ENCODE measurements around the gene KLF13. TPM values are rescaled to one million over a fixed set of nuclear protein-coding genes. Genes with fewer than 3 reads are reported as not detected.

KLF13 gene
- polyA plus RNA-seq, 1 experiment = 11.5 TPM

DNA sequence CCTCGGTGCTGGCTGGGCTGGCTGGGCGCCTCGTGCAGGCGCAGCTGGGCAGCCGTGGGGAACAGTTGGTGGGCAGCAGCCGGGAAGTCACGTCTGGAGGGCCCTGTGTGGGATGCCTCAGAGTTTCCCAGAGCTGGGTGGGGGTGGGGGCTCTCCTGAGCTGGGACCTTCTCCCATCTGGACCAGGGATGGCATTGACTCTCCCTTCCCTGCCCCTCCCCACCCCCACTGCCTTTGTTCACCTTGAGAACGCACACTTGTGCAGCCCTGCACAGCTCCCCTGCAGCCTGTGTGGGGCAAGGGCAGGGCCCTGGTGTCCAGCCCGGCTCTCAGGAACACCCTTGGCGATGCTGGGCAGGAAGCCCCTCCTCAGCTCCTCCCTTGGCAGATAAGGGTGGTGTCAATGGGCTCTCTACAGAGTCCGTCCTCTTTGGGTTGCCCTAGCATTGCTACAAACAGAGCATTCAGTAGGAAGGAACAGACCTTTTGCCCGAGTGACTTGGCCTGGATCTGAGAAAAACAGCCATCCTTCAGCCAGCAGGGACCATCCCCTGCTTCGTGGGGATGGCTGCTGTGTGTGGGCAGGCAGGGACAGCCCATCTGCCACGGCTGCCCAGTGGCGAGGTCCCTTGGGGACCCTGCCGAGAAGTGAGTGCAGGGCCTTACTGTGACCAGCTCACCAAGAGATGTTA is 25.5 kb upstream of the KLF13 start:
- TF ChIP-seq, protein P1, sequence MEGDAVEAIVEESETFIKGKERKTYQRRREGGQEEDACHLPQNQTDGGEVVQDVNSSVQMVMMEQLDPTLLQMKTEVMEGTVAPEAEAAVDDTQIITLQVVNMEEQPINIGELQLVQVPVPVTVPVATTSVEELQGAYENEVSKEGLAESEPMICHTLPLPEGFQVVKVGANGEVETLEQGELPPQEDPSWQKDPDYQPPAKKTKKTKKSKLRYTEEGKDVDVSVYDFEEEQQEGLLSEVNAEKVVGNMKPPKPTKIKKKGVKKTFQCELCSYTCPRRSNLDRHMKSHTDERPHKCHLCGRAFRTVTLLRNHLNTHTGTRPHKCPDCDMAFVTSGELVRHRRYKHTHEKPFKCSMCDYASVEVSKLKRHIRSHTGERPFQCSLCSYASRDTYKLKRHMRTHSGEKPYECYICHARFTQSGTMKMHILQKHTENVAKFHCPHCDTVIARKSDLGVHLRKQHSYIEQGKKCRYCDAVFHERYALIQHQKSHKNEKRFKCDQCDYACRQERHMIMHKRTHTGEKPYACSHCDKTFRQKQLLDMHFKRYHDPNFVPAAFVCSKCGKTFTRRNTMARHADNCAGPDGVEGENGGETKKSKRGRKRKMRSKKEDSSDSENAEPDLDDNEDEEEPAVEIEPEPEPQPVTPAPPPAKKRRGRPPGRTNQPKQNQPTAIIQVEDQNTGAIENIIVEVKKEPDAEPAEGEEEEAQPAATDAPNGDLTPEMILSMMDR (IDR thresholded peaks at IDR 0.05; ENCODE audit: insufficient read depth, low read depth, low read length) = no peak
- POLR2A ChIA-PET = no interaction called here
- H3K36me3 ChIP-seq (ENCODE audit: control insufficient read depth, insufficient read depth, low read length) = no peaks in the 10 kb centered on the region
- CTCF ChIA-PET = no interaction called here
- H3K4me3 ChIP-seq (ENCODE audit: low read depth, low read length) = no peak overlapping the region
- peaks cover 9% of the 10 kb centered on the region for H3K27me3 ChIP-seq (ENCODE audit: control insufficient read depth, insufficient read depth, low read length)
- DNase-seq (ENCODE audit: low read depth) = no peak

DNA sequence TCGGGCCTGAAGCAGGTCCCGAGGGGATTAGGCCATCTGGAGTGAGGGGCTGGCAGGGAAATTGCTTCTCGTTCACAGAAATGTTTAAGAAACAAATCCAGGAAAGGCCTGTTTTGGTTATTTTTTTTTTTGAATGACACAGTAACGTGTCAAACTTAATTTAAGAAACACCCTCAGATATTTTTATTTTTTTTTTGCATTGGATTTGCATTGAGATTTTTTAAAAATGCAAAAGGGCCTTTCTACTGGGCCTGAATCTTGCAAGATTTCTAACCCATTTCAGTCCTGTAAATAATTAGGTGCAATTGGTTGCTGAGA is 25.0 kb upstream of the KLF13 start:
- ChIA-PET POLR2A (no interaction called here), CTCF (no interaction called here)
- no peak for DNase-seq (ENCODE audit: low read depth)
- Histone ChIP-seq H3K27me3 (ENCODE audit: control insufficient read depth, insufficient read depth, low read length) (peaks cover 8% of the 10 kb centered on the region), H3K36me3 (ENCODE audit: control insufficient read depth, insufficient read depth, low read length) (no peaks in the 10 kb centered on the region), H3K4me3 (ENCODE audit: low read depth, low read length) (no peak overlapping the region)
- TF ChIP-seq, protein P1 (IDR thresholded peaks at IDR 0.05; ENCODE audit: insufficient read depth, low read depth, low read length) = no peak

DNA sequence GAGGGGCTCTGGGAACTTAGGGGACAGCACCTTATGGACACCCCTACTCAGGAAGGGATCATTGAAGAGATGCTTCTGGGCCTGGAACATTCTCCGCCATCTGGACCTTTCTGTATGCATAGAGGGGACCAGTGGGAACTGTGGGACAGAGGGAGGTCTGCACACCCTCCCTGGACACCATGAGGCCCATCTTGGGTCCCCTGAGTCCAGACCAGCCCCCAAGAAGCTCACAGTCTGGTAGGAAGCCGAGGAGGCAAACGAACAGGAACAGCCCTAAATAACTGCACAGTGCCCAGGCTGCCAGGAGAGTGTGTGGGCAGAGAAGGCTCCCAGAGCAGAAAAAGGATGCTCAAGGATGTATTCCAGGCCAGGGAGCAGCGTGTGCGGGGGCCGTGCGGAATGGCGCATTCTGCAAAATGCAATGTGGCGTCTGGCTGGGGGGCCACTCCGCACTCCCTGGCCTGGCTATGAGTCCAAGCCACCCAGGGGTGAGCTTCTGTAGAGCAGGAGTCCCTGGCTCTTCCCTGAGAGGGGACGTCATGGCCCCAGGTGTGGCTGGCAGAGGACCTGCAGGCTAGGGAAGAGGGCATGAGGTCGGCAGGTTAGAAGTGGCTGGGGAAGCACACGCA is 24.5 kb upstream of the KLF13 start:
- ChIA-PET CTCF (no interaction called here), POLR2A (no interaction called here)
- TF ChIP-seq, protein P1 (IDR thresholded peaks at IDR 0.05; ENCODE audit: insufficient read depth, low read depth, low read length) = no peak
- H3K4me3 ChIP-seq (ENCODE audit: low read depth, low read length) = no peak overlapping the region
- peaks cover 8% of the 10 kb centered on the region for H3K27me3 ChIP-seq (ENCODE audit: control insufficient read depth, insufficient read depth, low read length)
- DNase-seq (ENCODE audit: low read depth) = no peak
- H3K36me3 ChIP-seq (ENCODE audit: control insufficient read depth, insufficient read depth, low read length) = no peaks in the 10 kb centered on the region

DNA sequence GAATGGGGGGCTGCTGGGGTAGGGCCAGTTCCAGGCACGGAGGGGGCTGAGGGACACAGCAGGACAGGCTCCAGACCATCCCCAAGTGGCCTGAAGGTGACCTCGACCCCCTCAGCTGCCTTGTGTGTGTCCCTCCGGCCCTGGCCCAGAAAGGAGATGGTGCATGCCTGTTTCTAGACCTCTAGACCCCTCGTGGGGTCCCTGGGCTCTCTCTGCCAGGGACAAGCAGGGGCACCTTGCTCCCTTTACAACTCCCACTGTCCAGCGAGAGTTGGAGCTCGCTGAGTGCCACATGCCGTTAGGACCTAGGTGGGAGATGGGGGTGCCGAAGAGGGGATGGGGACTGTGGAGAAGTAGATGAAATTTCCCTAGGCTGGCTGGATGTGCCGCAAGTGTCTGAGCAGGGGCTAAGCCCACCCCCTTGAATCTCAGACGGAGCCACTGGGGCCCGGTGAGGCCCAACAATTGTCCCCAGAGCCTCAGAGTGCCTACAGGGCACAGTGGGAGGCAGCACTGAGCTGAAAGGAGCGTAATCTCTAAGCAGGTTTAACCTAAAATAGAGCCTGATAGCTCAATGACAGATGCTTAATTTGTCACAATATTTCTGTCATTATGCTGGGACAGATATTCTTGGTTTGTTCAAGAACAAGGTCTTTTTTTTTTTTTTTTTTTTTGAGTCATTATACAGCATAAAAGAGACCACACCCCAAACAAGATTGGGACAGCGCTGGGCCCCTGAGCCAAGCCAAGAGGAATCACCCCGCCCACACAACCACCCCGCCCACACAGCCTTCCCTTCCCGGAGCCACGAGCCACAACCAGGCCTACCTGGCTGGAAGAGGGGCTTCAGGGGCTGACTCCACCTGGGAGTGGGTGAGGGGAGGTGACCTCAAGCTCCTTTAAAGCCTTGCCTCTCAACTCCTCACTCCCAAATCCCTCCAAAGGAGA is 23.6 kb upstream of the KLF13 start:
- H3K4me3 ChIP-seq (ENCODE audit: low read depth, low read length) = no peak overlapping the region
- no peak for DNase-seq (ENCODE audit: low read depth)
- H3K36me3 ChIP-seq (ENCODE audit: control insufficient read depth, insufficient read depth, low read length) = no peaks in the 10 kb centered on the region
- H3K27me3 ChIP-seq (ENCODE audit: control insufficient read depth, insufficient read depth, low read length) = peaks cover 6% of the 10 kb centered on the region; the same call in 1 of the 2 replicates
- TF ChIP-seq, protein P1 (IDR thresholded peaks at IDR 0.05; ENCODE audit: insufficient read depth, low read depth, low read length) = no peak
- ChIA-PET POLR2A (no interaction called here), CTCF (no interaction called here)

Measured in BJ (cell line).